Lower lobe of right lung (tissue), 2 donors: Measurements from ENCODE around the gene CHST1. TPM values are rescaled to one million over a fixed set of nuclear protein-coding genes. Genes with fewer than 3 reads are reported as not detected.

ENCODE experiments used
- ATAC-seq, 2 donors: fragments of 200-7000 bp; cut with Tn5 transposase; one replicate each; pipeline ENCODE4 v1.9.1; 2020 to 2022; ENCODE audit warnings: mild to moderate bottlenecking in 2 of 2, moderate library complexity in 2 of 2
- DNase-seq: peaks from one replicate; pipeline ENCODE4 v3.0.0-alpha.2; 2020
- H3K27ac ChIP-seq: fragments of 200-600 bp; one replicate; pipeline ENCODE4 v1.8.0; 2022
- H3K27me3 ChIP-seq: fragments of 200-600 bp; one replicate; pipeline ENCODE4 v1.8.0; 2022; ENCODE audit warnings: low read depth
- H3K36me3 ChIP-seq: fragments of 200-600 bp; one replicate; pipeline ENCODE4 v1.8.0; 2022; ENCODE audit warnings: mild to moderate bottlenecking
- H3K4me1 ChIP-seq: fragments of 200-600 bp; one replicate; pipeline ENCODE4 v1.8.0; 2022
- H3K4me3 ChIP-seq: fragments of 200-600 bp; one replicate; pipeline ENCODE4 v1.8.0; 2022; ENCODE audit warnings: mild to moderate bottlenecking
- H3K9me3 ChIP-seq: fragments of 200-600 bp; one replicate; pipeline ENCODE4 v1.8.0; 2022
- CTCF ChIP-seq: fragments of 200-600 bp; IDR thresholded peaks from one replicate; pipeline ENCODE4 v1.8.0; 2022; ENCODE audit warnings: antibody characterized with exemption, mild to moderate bottlenecking
- intact Hi-C: fragments of 100-400 bp; cut with DNase I; formaldehyde crosslinking; loops from one replicate; pipeline ENCODE4 v1.11.0; 2022
- total RNA-seq: library from RNA; stranded (reverse); fragmentation: NEBNext Ultra II Directional; extraction: Animal tissue kit (Norgen Biotek cat#: 25700); gene quantifications from one replicate; pipeline ENCODE4 v1.2.1, GENCODE V29; 2021
- donor health status: DM: no; HTN: yes; CAD: no; lungs with severe emphysema.

Gene CHST1
- total RNA-seq, 1 donor from 2014 or later = 4.6 TPM

GRCh38 chr11:45625611-45626010 is 39.8 kb downstream of the CHST1 start:
- Histone ChIP-seq H3K9me3 (peaks cover 6% of the 10 kb centered on the region), H3K36me3 (no peaks in the 10 kb centered on the region), H3K4me3 (no peak overlapping the region), H3K27me3 (no peaks in the 10 kb centered on the region), H3K4me1 (no peaks in the 10 kb centered on the region), H3K27ac (no peak overlapping the region)
- intact Hi-C loops = no loop called here
- no peak for TF ChIP-seq CTCF
- ATAC-seq (no peak), DNase-seq (no peak)

GRCh38 chr11:45624095-45624494 is 41.3 kb downstream of the CHST1 start:
- Histone ChIP-seq H3K36me3 (no peaks in the 10 kb centered on the region), H3K4me1 (no peaks in the 10 kb centered on the region), H3K4me3 (no peak overlapping the region), H3K9me3 (peaks cover 6% of the 10 kb centered on the region), H3K27me3 (no peaks in the 10 kb centered on the region), H3K27ac (no peak overlapping the region)
- DNase-seq (no peak), ATAC-seq (no peak)
- TF ChIP-seq CTCF = no peak
- intact Hi-C loops = no loop called here

- intact Hi-C loops = no loop called here
- no peak overlapping the region for H3K4me3 ChIP-seq
- no peaks in the 10 kb centered on the region for H3K27me3 ChIP-seq
- no peak for TF ChIP-seq CTCF
- H3K36me3 ChIP-seq = no peaks in the 10 kb centered on the region
- H3K27ac ChIP-seq = no peak overlapping the region
- H3K9me3 ChIP-seq = peaks cover 6% of the 10 kb centered on the region
- no peak for DNase-seq
- ATAC-seq = no peak
- H3K4me1 ChIP-seq = no peaks in the 10 kb centered on the region
Observed at GRCh38 chr11:45622861-45623260, 42.6 kb downstream of the CHST1 start.

GRCh38 chr11:45622283-45622682 is 43.1 kb downstream of the CHST1 start:
- no peaks in the 10 kb centered on the region for H3K36me3 ChIP-seq
- no peak overlapping the region for H3K27ac ChIP-seq
- H3K27me3 ChIP-seq = no peaks in the 10 kb centered on the region
- peaks cover 6% of the 10 kb centered on the region for H3K9me3 ChIP-seq
- intact Hi-C loops = no loop called here
- DNase-seq = no peak
- no peaks in the 10 kb centered on the region for H3K4me1 ChIP-seq
- H3K4me3 ChIP-seq = no peak overlapping the region
- TF ChIP-seq CTCF = no peak
- ATAC-seq = no peak

GRCh38 chr11:45621588-45621987 is 43.8 kb downstream of the CHST1 start:
- no peak for ATAC-seq
- TF ChIP-seq CTCF = no peak
- intact Hi-C loops = no loop called here

GRCh38 chr11:45620243-45620642 is 45.2 kb downstream of the CHST1 start:
- Histone ChIP-seq H3K27me3 (no peaks in the 10 kb centered on the region), H3K4me1 (no peaks in the 10 kb centered on the region), H3K36me3 (no peaks in the 10 kb centered on the region), H3K27ac (no peak overlapping the region), H3K4me3 (no peak overlapping the region), H3K9me3 (peaks cover 6% of the 10 kb centered on the region)
- DNase-seq (no peak), ATAC-seq (no peak)
- TF ChIP-seq CTCF = no peak
- intact Hi-C loops = no loop called here

More at GRCh38 chr11:45621588-45621987, 43.8 kb downstream of the CHST1 start:
- Histone ChIP-seq H3K4me3 (no peak overlapping the region), H3K27ac (no peak overlapping the region), H3K27me3 (no peaks in the 10 kb centered on the region), H3K36me3 (no peaks in the 10 kb centered on the region), H3K9me3 (peaks cover 6% of the 10 kb centered on the region), H3K4me1 (no peaks in the 10 kb centered on the region)
- DNase-seq = no peak
